IMR-90 (cell line): Measurements from ENCODE around the gene YAF2. TPM values are rescaled to one million over a fixed set of nuclear protein-coding genes. Genes with fewer than 3 reads are reported as not detected.
A peak's percentile ranks its signal among the peaks of the same experiment; 100 is the strongest.

Source experiments
- ATAC-seq: fragments of 200-7000 bp; cut with Tn5 transposase; 2 replicates; pipeline ENCODE4 v1.9.1; 2020; ENCODE audit warnings: low read depth, mild to moderate bottlenecking, moderate library complexity
- BruUV-seq: library from RNA; stranded (reverse); fragments of 400-500 nt; replicated peaks from 2 replicates; lab custom pipeline; 2021; lab: Mats Ljungman, UMichigan
- CTCF ChIA-PET: fragments of 300-600 bp; formaldehyde crosslinking; extraction: SDS; loops from one replicate; lab custom pipeline; 2021; ENCODE audit warnings: antibody characterized with exemption; lab: Yijun Ruan, JAX
- POLR2A ChIA-PET: fragments of 300-600 bp; sonication (Branson Sonifier 250); formaldehyde crosslinking; loops from one replicate; lab custom pipeline; 2022; ENCODE audit warnings: antibody characterized with exemption; ENCODE audit not compliant: unreplicated experiment; lab: Charles Lee
- DNase-seq: peaks from one replicate; pipeline ENCODE4 v3.0.0; 2013
- H2AFZ ChIP-seq: replicated peaks from 2 replicates; pipeline ENCODE3; 2013; ENCODE audit warnings: low read length, mild to moderate bottlenecking; ENCODE audit not compliant: poor library complexity
- H2AK5ac ChIP-seq: 2 replicates; pipeline ENCODE4 v1.6.1; 2013; ENCODE audit warnings: low read depth, low read length, inconsistent platforms
- H2AK9ac ChIP-seq: replicated peaks from 2 replicates; pipeline ENCODE3; 2013; ENCODE audit warnings: mild to moderate bottlenecking, low read depth, low read length, moderate library complexity; ENCODE audit not compliant: poor library complexity
- H2BK120ac ChIP-seq: 2 replicates; pipeline ENCODE4 v1.6.1; 2013; ENCODE audit warnings: low read depth, low read length, inconsistent platforms
- H2BK15ac ChIP-seq: 3 replicates; pipeline ENCODE4 v1.6.1; 2013; ENCODE audit warnings: low read depth, low read length, inconsistent platforms
- H2BK20ac ChIP-seq: 2 replicates; pipeline ENCODE4 v1.6.1; 2013; ENCODE audit warnings: low read depth, mild to moderate bottlenecking, inconsistent platforms, low read length, moderate library complexity
- H2BK5ac ChIP-seq: 2 replicates; pipeline ENCODE4 v1.6.1; 2013; ENCODE audit warnings: mild to moderate bottlenecking, low read depth, low read length, inconsistent platforms; ENCODE audit not compliant: poor library complexity, severe bottlenecking
- H3K14ac ChIP-seq: replicated peaks from 2 replicates; pipeline ENCODE4 v1.6.1; 2013; ENCODE audit warnings: low read depth, low read length, inconsistent platforms
- H3K18ac ChIP-seq: 2 replicates; pipeline ENCODE4 v1.6.1; 2013; ENCODE audit warnings: low read depth, low read length, control low read depth
- H3K23ac ChIP-seq: 2 replicates; pipeline ENCODE4 v1.6.1; 2013; ENCODE audit warnings: low read depth, low read length, inconsistent platforms
- H3K27ac ChIP-seq: 2 replicates; pipeline ENCODE4 v1.5.1; 2013; ENCODE audit warnings: mild to moderate bottlenecking, control low read depth, low read length; ENCODE audit not compliant: insufficient read depth
- H3K27me3 ChIP-seq: 2 replicates; pipeline ENCODE4 v1.6.1; 2013; ENCODE audit warnings: low read length; ENCODE audit not compliant: control insufficient read depth, insufficient read depth
- H3K36me3 ChIP-seq: 2 replicates; pipeline ENCODE4 v1.6.1; 2013; ENCODE audit warnings: low read length, mixed read lengths; ENCODE audit not compliant: control insufficient read depth, insufficient read depth
- H3K4ac ChIP-seq: 2 replicates; pipeline ENCODE4 v1.6.1; 2013; ENCODE audit warnings: low read depth, low read length, inconsistent platforms
- H3K4me1 ChIP-seq: 2 replicates; pipeline ENCODE4 v1.6.1; 2013; ENCODE audit warnings: low read length, mixed read lengths; ENCODE audit not compliant: control insufficient read depth, insufficient read depth
- H3K4me2 ChIP-seq: 2 replicates; pipeline ENCODE4 v1.6.1; 2013; ENCODE audit warnings: low read depth, mild to moderate bottlenecking, control low read depth, low read length, moderate library complexity
- H3K4me3 ChIP-seq: 2 replicates; pipeline ENCODE4 v1.5.1; 2013; ENCODE audit warnings: low read depth, mild to moderate bottlenecking, control low read depth, low read length, moderate library complexity; ENCODE audit not compliant: insufficient read depth
- H3K56ac ChIP-seq: 2 replicates; pipeline ENCODE4 v1.6.1; 2013; ENCODE audit warnings: low read length, inconsistent platforms; ENCODE audit not compliant: insufficient read depth; ENCODE audit errors: extremely low read depth
- H3K79me1 ChIP-seq, 2 experiments: 2 replicates each; pipeline ENCODE4 v1.6.1; 2013; ENCODE audit warnings: low read length in 2 of 2, inconsistent platforms in 1 of 2, low read depth in 1 of 2
- H3K9ac ChIP-seq: 2 replicates; pipeline ENCODE4 v1.6.1; 2013; ENCODE audit warnings: low read depth, low read length, control low read depth
- H3K9me1 ChIP-seq: 2 replicates; pipeline ENCODE4 v1.6.1; 2013; ENCODE audit warnings: low read length, inconsistent platforms; ENCODE audit not compliant: insufficient read depth
- H3K9me3 ChIP-seq: 2 replicates; pipeline ENCODE4 v1.6.1; 2013; ENCODE audit warnings: low read length; ENCODE audit not compliant: control insufficient read depth, insufficient read depth
- H4K20me1 ChIP-seq: 2 replicates; pipeline ENCODE4 v1.6.1; 2013; ENCODE audit warnings: low read length, inconsistent platforms; ENCODE audit not compliant: insufficient read depth
- H4K5ac ChIP-seq: 2 replicates; pipeline ENCODE4 v1.6.1; 2013; ENCODE audit warnings: mild to moderate bottlenecking, low read depth, low read length, control low read depth
- H4K8ac ChIP-seq, 2 experiments: 2 replicates each; pipeline ENCODE4 v1.6.1; 2013; ENCODE audit warnings: low read depth in 2 of 2, low read length in 2 of 2, control low read depth in 1 of 2, inconsistent platforms in 1 of 2
- H4K91ac ChIP-seq: 2 replicates; pipeline ENCODE4 v1.6.1; 2013; ENCODE audit warnings: low read depth, low read length, inconsistent platforms; ENCODE audit not compliant: insufficient read depth
- BHLHE40 ChIP-seq: fragments of 150-350 bp; IDR thresholded peaks from 2 replicates; pipeline ENCODE4 v1.6.1; 2016; ENCODE audit warnings: mild to moderate bottlenecking, low read depth, low read length
- CEBPB ChIP-seq: IDR thresholded peaks from 2 replicates; pipeline ENCODE4 v1.6.1; 2012; ENCODE audit warnings: low read depth, low read length, improper control_type of control experiment
- CHD1 ChIP-seq: IDR thresholded peaks from 2 replicates; pipeline ENCODE4 v1.6.1; 2012; ENCODE audit warnings: low read depth, low read length, improper control_type of control experiment
- CTCF ChIP-seq: conservative IDR thresholded peaks from 2 replicates; pipeline ENCODE4 v1.5.1; 2012; ENCODE audit warnings: mild to moderate bottlenecking, low read depth, low read length, improper control_type of control experiment
- ELK1 ChIP-seq: fragments of 150-350 bp; IDR thresholded peaks from 2 replicates; pipeline ENCODE4 v1.6.1; 2016; ENCODE audit warnings: low read depth, mild to moderate bottlenecking, low read length, moderate library complexity, borderline replicate concordance
- FOS ChIP-seq: fragments of 150-350 bp; IDR thresholded peaks from 2 replicates; pipeline ENCODE4 v1.6.1; 2016; ENCODE audit warnings: low read depth, low read length
- MAZ ChIP-seq: IDR thresholded peaks from 2 replicates; pipeline ENCODE4 v1.6.1; 2012; ENCODE audit warnings: low read depth, mild to moderate bottlenecking, low read length, improper control_type of control experiment, moderate library complexity, borderline replicate concordance
- MXI1 ChIP-seq: IDR thresholded peaks from 2 replicates; pipeline ENCODE4 v1.6.1; 2012; ENCODE audit warnings: low read depth, mild to moderate bottlenecking, low read length, moderate library complexity, borderline replicate concordance
- NFE2L2 ChIP-seq: fragments of 150-350 bp; IDR thresholded peaks from 2 replicates; pipeline ENCODE4 v1.6.1; 2016; ENCODE audit warnings: low read depth, mild to moderate bottlenecking, low read length
- POLR2A ChIP-seq: IDR thresholded peaks from 2 replicates; pipeline ENCODE4 v1.6.1; 2012; ENCODE audit warnings: mild to moderate bottlenecking, low read depth, low read length
- RCOR1 ChIP-seq: IDR thresholded peaks from 2 replicates; pipeline ENCODE4 v1.6.1; 2012; ENCODE audit warnings: mild to moderate bottlenecking, low read length, improper control_type of control experiment; ENCODE audit not compliant: insufficient replicate concordance
- RFX5 ChIP-seq: IDR thresholded peaks from 2 replicates; pipeline ENCODE4 v1.8.0; 2012; ENCODE audit warnings: low read depth, mild to moderate bottlenecking, low read length, moderate library complexity
- SMC3 ChIP-seq: fragments of 150-350 bp; IDR thresholded peaks from 2 replicates; pipeline ENCODE4 v1.6.1; 2016; ENCODE audit warnings: low read depth, mild to moderate bottlenecking, antibody characterized with exemption, low read length, moderate library complexity
- USF2 ChIP-seq: fragments of 150-350 bp; IDR thresholded peaks from 2 replicates; pipeline ENCODE4 v1.6.1; 2017; ENCODE audit warnings: mild to moderate bottlenecking, antibody characterized with exemption, low read length, low read depth
- WGBS, 2 experiments: methylation state at CpG; one replicate each; pipeline versions ENCODE4 v1.1.5 to v1.1.7; 2013; ENCODE audit warnings: missing lambda C conversion rate in 2 of 2; ENCODE audit not compliant: insufficient read length in 1 of 2; ENCODE audit errors: extremely low coverage in 2 of 2; 5-methylcytosine and 5-hydroxymethylcytosine counted together
- dilution Hi-C: fragments of 300-500 bp; cut with HindIII; formaldehyde crosslinking; loops from one replicate; pipeline ENCODE4 v1.14.3; 2018; ENCODE audit warnings: low sequenced_read_pairs; ENCODE audit not compliant: unreplicated experiment
- in situ Hi-C: fragments of 300-500 bp; cut with MboI; formaldehyde crosslinking; loops from 3 replicates; pipeline ENCODE4 v1.14.3; 2019; ENCODE audit warnings: low sequenced_read_pairs, inconsistent platforms, mixed read lengths
- intact Hi-C: fragments of 100-400 bp; cut with micrococcal nuclease; formaldehyde crosslinking; loops from 2 replicates; pipeline ENCODE4 v1.10.0; 2022
- polyA plus RNA-seq, 3 experiments: library from polyadenylated mRNA; depleted of rRNA; stranded (reverse); fragments of >200 nt; gene quantifications; 2 replicates each; pipeline ENCODE4 v1.2.3, GENCODE V29; 2012; ENCODE audit warnings: low replicate concordance in 1 of 3
- total RNA-seq: library from RNA; depleted of rRNA; stranded (reverse); fragments of >200 nt; gene quantifications from 2 replicates; pipeline ENCODE4 v1.2.3, GENCODE V29; 2012

The YAF2 gene
- total and polyA plus RNA-seq, 2 of the 4 experiments (the other 2 are of a cell fraction): 7.9 to 14.2 TPM

DNA sequence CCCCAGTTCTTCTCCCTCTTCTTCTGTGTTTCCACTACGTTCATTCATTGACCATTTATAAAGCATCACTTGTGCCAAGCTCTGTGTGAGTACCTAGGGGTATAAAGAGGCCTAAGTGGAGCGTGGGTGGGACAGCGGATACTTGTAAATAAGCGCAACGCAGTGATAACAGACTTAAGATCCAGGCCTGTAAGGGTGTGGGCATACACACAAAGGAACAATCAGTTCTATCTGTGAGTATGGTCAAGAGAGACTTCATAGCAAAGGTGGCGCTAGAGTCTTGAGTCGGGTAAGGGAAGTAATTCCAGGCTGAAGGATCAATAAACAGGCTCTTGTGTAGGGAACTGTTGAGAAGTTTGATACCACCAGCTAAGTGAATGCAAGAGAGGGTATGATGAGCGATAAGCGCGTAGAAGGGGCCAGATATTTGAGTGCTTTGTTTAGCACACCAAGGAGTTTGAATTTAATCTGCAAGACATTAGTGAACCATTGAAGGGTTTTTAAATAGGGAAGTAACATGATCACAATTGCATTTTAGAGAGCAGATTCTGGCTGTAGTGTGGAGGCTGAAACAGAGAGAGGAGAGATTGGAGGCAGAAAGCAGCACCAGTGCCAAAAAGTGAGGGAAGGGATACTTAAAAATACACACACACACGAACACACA lies 92.4 kb downstream of the YAF2 start:
- in situ Hi-C loops (no loop called here), intact Hi-C loops (loop anchor here (5.0 kb wide), 1 partner anchor 92 kb away; the partner anchor contains the start of gene YAF2)
- CTCF ChIA-PET: interaction anchor here (0.7 to 1.0 kb wide), 2 partner anchors 9 to 186 kb away, joined by 3 read pairs; no protein-coding TSS in a partner anchor
- TF ChIP-seq MXI1 (no peak), SMC3 (no peak), RFX5 (no peak), USF2 (no peak), CTCF (no peak), CEBPB (no peak), NFE2L2 (no peak), BHLHE40 (no peak), CHD1 (no peak), RCOR1 (no peak), POLR2A (no peak), MAZ (no peak), FOS (no peak), ELK1 (no peak)

More for the DNA sequence above, 92.4 kb downstream of the YAF2 start:
- Histone ChIP-seq H4K5ac (no peak overlapping the region), H3K23ac (0 out of 2 replicates have a peak overlapping the region, but pooled peaks have one; percentile 86), H3K4ac (no peak overlapping the region), H3K4me1 (peaks cover 4% of the 10 kb centered on the region; the same call in 1 of the 2 replicates), H2AFZ (peak overlapping the region; percentile 93), H3K9me3 (no peaks in the 10 kb centered on the region), H3K9me1 (peaks cover 14% of the 10 kb centered on the region; the same call in 1 of the 2 replicates), H4K20me1 (peaks cover 10% of the 10 kb centered on the region; the same call in 1 of the 2 replicates), H4K91ac (no peak overlapping the region), H4K8ac (peak overlapping the region; percentile 67 to 76; a peak in 2 of 4 replicates), H3K4me2 (no peak overlapping the region), H2BK15ac (0 out of 3 replicates have a peak overlapping the region, but pooled peaks have one; percentile 10), H3K27ac (no peak overlapping the region), H3K9ac (no peak overlapping the region), H3K36me3 (no peaks in the 10 kb centered on the region), H2AK5ac (no peak overlapping the region), H3K27me3 (no peaks in the 10 kb centered on the region), H3K14ac (no peak overlapping the region), H3K56ac (no peak overlapping the region), H2AK9ac (no peak overlapping the region), H2BK5ac (no peak overlapping the region), H3K79me1 (peaks cover 5 to 24% of the 10 kb centered on the region in 2 experiments; a peak in 3 of 4 replicates), H2BK120ac (no peak overlapping the region), H3K18ac (no peak overlapping the region), H2BK20ac (no peak overlapping the region), H3K4me3 (no peak overlapping the region)
- POLR2A ChIA-PET: interaction anchor here (0.7 to 0.9 kb wide), 2 partner anchors 15 to 200 kb away, joined by 3 to 4 read pairs; no protein-coding TSS in a partner anchor
- no peak for ATAC-seq
- BruUV-seq: no TSS peak
- dilution Hi-C loops: no loop called here
- DNase-seq: peak; percentile 2
- 64% methylated on average over 5 of the region's 11 CpGs; no CpG with 5 or more reads in 1 of the 2 experiments for WGBS, 2 experiments
